Smooth muscle cell of trachea (primary cell): Measurements from ENCODE around the gene MORN1. TPM values are rescaled to one million over a fixed set of nuclear protein-coding genes. Genes with fewer than 3 reads are reported as not detected.

Source experiments
- total RNA-seq: library from RNA; depleted of rRNA; stranded (reverse); fragments of >200 nt; gene quantifications from 2 replicates; pipeline ENCODE4 v1.2.1, GENCODE V29; 2014

MORN1 gene
- total RNA-seq, result 10.3 and 14.9 TPM in 2 replicates

GRCh38 chr1:2391041-2391930 is at the start of gene MORN1, which contains the start of gene RER1:
MORN1 (minus strand) TSS chr1:2391554; CDS start chr1:2391533, 21 bp downstream.
RER1 (plus strand) TSS chr1:2391841; CDS start chr1:2395791, 3,950 bp downstream.

GRCh38 chr1:2412395-2412772 is 21.0 kb upstream of the MORN1 start, which contains the start of gene PEX10:
PEX10 (minus strand) TSS chr1:2412564; CDS start chr1:2412502, 62 bp downstream.

Other genes starting within 250 kb of the MORN1 start
- 23.1 and 57.6 TPM in 2 replicates for gene FAAP20, start 196.8 kb downstream of the MORN1 start, total RNA-seq
- gene SKI, start 163.2 kb downstream of the MORN1 start, total RNA-seq, result 33.3 and 43.2 TPM in 2 replicates
- 83.2 and 134 TPM in 2 replicates for gene RER1, start 287 bp upstream of the MORN1 start, total RNA-seq
- gene PEX10, start 21.0 kb upstream of the MORN1 start, total RNA-seq, result 41.0 and 47.5 TPM in 2 replicates
- gene PLCH2, start 84.7 kb upstream of the MORN1 start, total RNA-seq, result under 0.01 and 0.15 TPM in 2 replicates
- 15.6 and 23.3 TPM in 2 replicates for gene PANK4, start 135.0 kb upstream of the MORN1 start, total RNA-seq
- gene HES5, start 138.7 kb upstream of the MORN1 start, total RNA-seq, result not detected in 2 replicates
- 22.8 and 61.9 TPM in 2 replicates for gene TNFRSF14, start 164.8 kb upstream of the MORN1 start, total RNA-seq
- 17.3 and 19.8 TPM in 2 replicates for gene PRXL2B, start 195.2 kb upstream of the MORN1 start, total RNA-seq
- under 0.01 and 1.3 TPM in 2 replicates for gene MMEL1, start 241.5 kb upstream of the MORN1 start, total RNA-seq